Cardiac muscle cell (in vitro differentiated cells and primary cell): Measurements from ENCODE around the gene FAM117B. TPM values are rescaled to one million over a fixed set of nuclear protein-coding genes. Genes with fewer than 3 reads are reported as not detected.
"Not testable (repeated sequence)": the region's sequence is repeated elsewhere in the genome, so short reads cannot be mapped to it uniquely, and the experiment has no call there.

Source experiments
- DNase-seq, 2 donors: peaks; one replicate each; pipeline versions ENCODE4 v3.0.0 to v3.0.0-alpha.2; 2010 to 2017; ENCODE audit warnings: low read depth in 1 of 2, low spot score in 1 of 2
- H3K27ac ChIP-seq: fragments of 200-600 bp; sonication (generic); 2 replicates; pipeline ENCODE4 v1.5.1; 2016
- H3K27me3 ChIP-seq: fragments of 200-600 bp; sonication (generic); 2 replicates; pipeline ENCODE4 v1.6.0; 2016; ENCODE audit warnings: control low read depth
- H3K36me3 ChIP-seq: fragments of 200-600 bp; sonication (generic); 2 replicates; pipeline ENCODE4 v1.5.1; 2016; ENCODE audit warnings: control low read depth
- H3K4me1 ChIP-seq: fragments of 200-600 bp; sonication (generic); 2 replicates; pipeline ENCODE4 v1.8.1; 2017; ENCODE audit warnings: low read depth, mild to moderate bottlenecking, mixed run types
- H3K4me3 ChIP-seq: fragments of 200-600 bp; sonication (generic); 2 replicates; pipeline ENCODE4 v1.5.1; 2016; ENCODE audit warnings: mild to moderate bottlenecking
- H3K9me3 ChIP-seq: fragments of 200-600 bp; sonication (generic); 2 replicates; pipeline ENCODE4 v1.5.1; 2017; ENCODE audit warnings: low read depth, mild to moderate bottlenecking, control low read depth
- CTCF ChIP-seq: IDR thresholded peaks from 2 replicates; pipeline ENCODE4 v1.5.1; 2012; ENCODE audit warnings: low read depth, mild to moderate bottlenecking, low read length
- polyA plus RNA-seq: library from polyadenylated mRNA; unstranded; fragments of >200 nt; fragmentation: Nextera tagmentation; extraction: Ambion mirVana; gene quantifications from 2 replicates; pipeline ENCODE4 v1.2.1, GENCODE V29; 2016
- total RNA-seq: library from RNA; depleted of rRNA; stranded (reverse); fragments of >200 nt; gene quantifications from 2 replicates; pipeline ENCODE4 v1.2.3, GENCODE V29; 2016

FAM117B gene
- total and polyA plus RNA-seq, 2 experiments from 2014 or later, result 8.5 to 11.4 TPM

- Histone ChIP-seq H3K36me3 (no peaks in the 10 kb centered on the region), H3K27me3 (no peaks in the 10 kb centered on the region), H3K9me3 (no peaks in the 10 kb centered on the region), H3K4me3 (no peak overlapping the region), H3K4me1 (peaks cover 16% of the 10 kb centered on the region), H3K27ac (no peak overlapping the region)
- DNase-seq, result no peak
- TF ChIP-seq CTCF, result no peak
These were observed 19.1 kb downstream of the FAM117B start for GRCh38 chr2:202653890-202654289.

DNA sequence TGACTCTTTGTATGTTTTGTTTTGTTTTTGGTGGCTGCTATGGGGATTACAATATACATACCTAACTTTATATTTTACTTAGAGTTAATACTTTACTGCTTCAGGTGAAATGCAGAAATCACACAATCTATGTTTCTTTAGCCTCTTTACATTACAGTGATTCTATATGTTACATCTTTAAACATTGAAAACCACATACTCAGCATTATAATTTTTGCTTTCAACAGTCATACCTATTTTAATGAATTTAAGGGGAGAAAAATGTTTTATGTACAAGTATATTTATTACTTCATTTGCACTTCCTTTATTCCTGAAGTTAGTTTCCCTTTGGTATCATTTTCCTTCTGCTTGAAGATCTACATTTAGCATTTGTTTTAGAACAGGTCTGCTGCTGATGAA lies 23.1 kb downstream of the FAM117B start:
- no peaks in the 10 kb centered on the region for H3K9me3 ChIP-seq
- DNase-seq, result no peak
- no peaks in the 10 kb centered on the region for H3K27me3 ChIP-seq
- H3K4me3 ChIP-seq, result no peak overlapping the region
- H3K27ac ChIP-seq, result no peak overlapping the region
- H3K4me1 ChIP-seq, result peaks cover 16% of the 10 kb centered on the region
- H3K36me3 ChIP-seq, result no peaks in the 10 kb centered on the region
- TF ChIP-seq CTCF, result no peak

- H3K4me3 ChIP-seq, result no peak overlapping the region
- TF ChIP-seq CTCF, result no peak
- H3K27ac ChIP-seq, result no peak overlapping the region
These were observed 26.0 kb downstream of the FAM117B start for GRCh38 chr2:202660796-202661195.

DNA sequence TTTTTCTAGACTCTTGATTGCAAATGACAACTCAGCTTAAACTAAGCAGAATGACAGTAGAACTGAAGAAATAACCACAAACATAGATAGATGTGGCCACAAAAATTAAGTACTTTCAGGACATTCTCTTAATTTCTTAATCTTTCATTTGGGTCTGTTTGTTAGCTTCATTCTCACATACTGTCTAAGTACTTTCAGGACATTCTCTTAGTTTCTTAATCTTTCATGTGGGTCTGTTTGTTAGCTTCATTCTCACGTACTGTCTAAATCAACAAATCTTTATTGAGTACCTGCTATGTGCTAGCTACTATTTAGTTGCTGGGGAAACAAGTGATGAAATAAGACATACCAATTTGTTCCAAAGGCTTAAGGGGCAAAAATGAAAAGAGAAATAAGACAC lies 35.1 kb downstream of the FAM117B start:
- no peak for TF ChIP-seq CTCF

More at GRCh38 chr2:202660796-202661195, 26.0 kb downstream of the FAM117B start:
- H3K4me1 ChIP-seq, result peaks cover 14% of the 10 kb centered on the region
- H3K36me3 ChIP-seq, result no peaks in the 10 kb centered on the region
- DNase-seq, result no peak
- H3K9me3 ChIP-seq, result no peaks in the 10 kb centered on the region
- H3K27me3 ChIP-seq, result no peaks in the 10 kb centered on the region

GRCh38 chr2:202671317-202672035 lies 36.7 kb downstream of the FAM117B start:
- H3K36me3 ChIP-seq, result no peaks in the 10 kb centered on the region
- no peaks in the 10 kb centered on the region for H3K9me3 ChIP-seq
- H3K4me3 ChIP-seq, result no peak overlapping the region
- no peaks in the 10 kb centered on the region for H3K4me1 ChIP-seq
- TF ChIP-seq CTCF, result no peak
- H3K27ac ChIP-seq, result no peak overlapping the region
- no peak for DNase-seq
- H3K27me3 ChIP-seq, result no peaks in the 10 kb centered on the region

More for the DNA sequence above, 35.1 kb downstream of the FAM117B start:
- peak in 1 of 2 donors; percentile 22 for DNase-seq
- H3K27ac ChIP-seq, result no peak overlapping the region
- no peaks in the 10 kb centered on the region for H3K9me3 ChIP-seq
- no peaks in the 10 kb centered on the region for H3K36me3 ChIP-seq
- H3K27me3 ChIP-seq, result no peaks in the 10 kb centered on the region
- no peaks in the 10 kb centered on the region for H3K4me1 ChIP-seq
- H3K4me3 ChIP-seq, result no peak overlapping the region

DNA sequence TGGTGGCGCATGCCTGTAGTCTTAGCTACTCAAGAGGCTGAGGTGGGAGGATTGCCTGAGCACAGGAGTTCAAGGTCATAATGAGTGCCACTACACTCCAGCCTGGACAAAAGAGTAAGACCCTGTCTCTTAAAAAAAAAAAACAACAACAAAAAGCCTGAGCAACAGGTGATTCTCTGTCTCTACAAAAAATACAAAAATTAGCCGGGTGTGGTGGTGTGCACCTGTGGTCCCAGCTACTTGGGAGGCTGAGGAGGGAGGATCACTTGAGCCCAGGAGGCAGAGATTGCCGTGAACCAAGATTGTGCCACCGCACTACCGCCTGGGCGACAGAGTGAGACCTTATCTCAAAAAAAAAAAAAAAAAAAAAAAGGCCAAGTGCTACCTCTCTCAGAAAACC lies 40.3 kb downstream of the FAM117B start:
- H3K9me3 ChIP-seq, H3K36me3 ChIP-seq, H3K27ac ChIP-seq, H3K4me3 ChIP-seq, H3K4me1 ChIP-seq, H3K27me3 ChIP-seq, DNase-seq: not testable (repeated sequence)
